ENCODE data around the gene CD4. TPM values are rescaled to one million over a fixed set of nuclear protein-coding genes. Genes with fewer than 3 reads are reported as not detected.

The CD4 gene
- total RNA-seq, 1 donor from 2014 or later: 7.4 TPM

- no peaks in the 10 kb centered on the region for H3K9me3 ChIP-seq (replicated peaks)
- H3K4me1 ChIP-seq: peaks cover 45% of the 10 kb centered on the region
- no peak for TF ChIP-seq CTCF (IDR thresholded peaks at IDR 0.05; ENCODE audit: borderline replicate concordance)
- DNase-seq: no peak
- H3K27ac ChIP-seq (replicated peaks): peak overlapping the region; percentile 97
- intact Hi-C loops (cut with micrococcal nuclease): no loop called here
- no peaks in the 10 kb centered on the region for H3K27me3 ChIP-seq (ENCODE audit: low read depth)
- H3K4me3 ChIP-seq: peak overlapping the region; percentile 92
- H3K36me3 ChIP-seq: no peaks in the 10 kb centered on the region
These were observed 25.9 kb upstream of the CD4 start for GRCh38 chr12:6763380-6763779.

- no peak for TF ChIP-seq CTCF (IDR thresholded peaks at IDR 0.05; ENCODE audit: borderline replicate concordance)
- Histone ChIP-seq H3K4me3 (peak overlapping the region; percentile 92), H3K4me1 (peaks cover 53% of the 10 kb centered on the region), H3K9me3 (replicated peaks) (no peaks in the 10 kb centered on the region), H3K27ac (replicated peaks) (peak overlapping the region; percentile 97), H3K27me3 (ENCODE audit: low read depth) (no peaks in the 10 kb centered on the region), H3K36me3 (no peaks in the 10 kb centered on the region)
- intact Hi-C loops (cut with micrococcal nuclease): no loop called here
- peak; percentile 93 for DNase-seq
These were observed 25.1 kb upstream of the CD4 start for GRCh38 chr12:6764011-6764828.

GRCh38 chr12:6765048-6765633, 24.2 kb upstream of the CD4 start:
- Histone ChIP-seq H3K27ac (replicated peaks) (peak overlapping the region; percentile 97), H3K4me3 (peak overlapping the region; percentile 92), H3K27me3 (ENCODE audit: low read depth) (no peaks in the 10 kb centered on the region), H3K36me3 (peaks cover 9% of the 10 kb centered on the region), H3K9me3 (replicated peaks) (no peaks in the 10 kb centered on the region), H3K4me1 (peaks cover 60% of the 10 kb centered on the region)
- intact Hi-C loops (cut with micrococcal nuclease): no loop called here
- DNase-seq: no peak
- TF ChIP-seq CTCF (IDR thresholded peaks at IDR 0.05; ENCODE audit: borderline replicate concordance): no peak

- peak within 1 kb of the TSS; percentile 97 for H3K27ac ChIP-seq (replicated peaks)
- peaks cover 63% of the 10 kb centered on the region for H3K4me1 ChIP-seq
- intact Hi-C loops (cut with micrococcal nuclease): no loop called here
- peak within 1 kb of the TSS; percentile 92 for H3K4me3 ChIP-seq
- TF ChIP-seq CTCF (IDR thresholded peaks at IDR 0.05; ENCODE audit: borderline replicate concordance): no peak
- DNase-seq: peak; percentile 86
- peaks cover 13% of the 10 kb centered on the region for H3K36me3 ChIP-seq
- no peaks in the 10 kb centered on the region for H3K27me3 ChIP-seq (ENCODE audit: low read depth)
- no peaks in the 10 kb centered on the region for H3K9me3 ChIP-seq (replicated peaks)
These were observed 23.4 kb upstream of the CD4 start, which contains the start of gene PTMS for GRCh38 chr12:6765634-6766581. TSS of gene PTMS (plus strand) at chr12:6766363. CDS start at chr12:6766706, 343 bp downstream.
